Upper lobe of left lung (tissue), 4 donors: Measurements from ENCODE around the gene SIGLEC8.

Experiments used
- CTCF ChIP-seq, 6 experiments: fragments of 450-650 bp in 4 of 6; fragments of 200-600 bp in 2 of 6; sonication (generic) in 2 of 6; IDR thresholded peaks; one replicate each; pipeline ENCODE4 v1.5.1; 2016 to 2019; ENCODE audit warnings: antibody characterized with exemption in 6 of 6
- EP300 ChIP-seq, 4 donors: sonication (generic); formaldehyde crosslinking; IDR thresholded peaks; one replicate each; pipeline ENCODE4 v1.5.1; 2017; ENCODE audit warnings: antibody characterized with exemption in 4 of 4, control low read depth in 2 of 4

- TF ChIP-seq CTCF (IDR thresholded peaks at IDR 0.05) = no peak
- TF ChIP-seq EP300 (IDR thresholded peaks at IDR 0.05) = no peak
Measured at GRCh38 chr19:51470966-51471365, 12.7 kb upstream of the SIGLEC8 start.
